A673 (cell line): ENCODE results near the gene ZNG1C.
"Not testable (repeated sequence)": the region's sequence is repeated elsewhere in the genome, so short reads cannot be mapped to it uniquely, and the experiment has no call there.

Experiments used
- CTCF ChIP-seq: fragments of 300-800, 200-600 bp; sonication (generic); conservative IDR thresholded peaks from 2 replicates; pipeline ENCODE4 v1.5.1; 2017; ENCODE audit warnings: low read depth, mild to moderate bottlenecking, antibody characterized with exemption, low read length, moderate library complexity, mixed read lengths
- EZH2 ChIP-seq: fragments of 200-600 bp; sonication (generic); IDR thresholded peaks from 2 replicates; pipeline ENCODE4 v1.6.1; 2017; ENCODE audit warnings: borderline replicate concordance, low read depth, mild to moderate bottlenecking, mixed read lengths, antibody characterized with exemption, low read length; ENCODE audit not compliant: poor library complexity, severe bottlenecking

DNA sequence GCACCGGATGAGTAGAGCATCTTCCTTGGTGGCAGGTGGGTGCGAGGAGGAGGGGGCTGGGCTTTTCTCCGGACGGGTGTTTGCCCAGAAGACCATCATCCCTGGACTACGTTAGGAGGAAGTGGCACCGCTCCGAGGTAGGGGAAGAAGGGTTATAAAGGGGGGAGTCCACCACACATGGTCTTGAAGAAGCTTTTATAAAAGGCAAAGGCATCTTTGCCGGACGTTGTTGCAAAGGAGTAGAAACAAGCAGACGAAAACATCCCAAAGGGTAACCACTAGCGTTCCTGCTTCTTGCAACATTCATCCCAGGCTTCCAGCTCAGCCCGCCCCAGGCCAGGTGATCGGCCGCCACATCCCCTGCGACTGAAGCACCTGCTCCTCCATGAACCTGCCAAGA lies 60.8 kb downstream of the ZNG1C start, which contains the start of gene FOXD4L3:
- not testable (repeated sequence) for TF ChIP-seq CTCF, EZH2
